Neural cell (in vitro differentiated cells): ENCODE data around the gene ZNF268. TPM values are rescaled to one million over a fixed set of nuclear protein-coding genes. Genes with fewer than 3 reads are reported as not detected.

ENCODE experiments used
- H2AFZ ChIP-seq: fragments of 200-600, 300-800 bp; sonication (generic), shearing (Covaris generic); 2 replicates; pipeline ENCODE4 v1.6.0; 2014; ENCODE audit warnings: low read depth, mild to moderate bottlenecking, antibody characterized with exemption, low read length, moderate library complexity
- H3F3A ChIP-seq: fragments of 200-600 bp; shearing (Covaris generic); 2 replicates; pipeline ENCODE4 v1.6.1; 2016; ENCODE audit warnings: mild to moderate bottlenecking, moderate library complexity, mixed read lengths, antibody characterized with exemption, low read length; ENCODE audit not compliant: insufficient read depth, poor library complexity, severe bottlenecking
- H3K27ac ChIP-seq: fragments of 200-600, 300-800 bp; sonication (generic), shearing (Covaris generic); 2 replicates; pipeline ENCODE4 v1.5.1; 2014; ENCODE audit warnings: mild to moderate bottlenecking, low read length, moderate library complexity
- H3K27me3 ChIP-seq: fragments of 300-800, 200-600 bp; sonication (generic), shearing (Covaris generic); 2 replicates; pipeline ENCODE4 v1.6.0; 2014; ENCODE audit warnings: mild to moderate bottlenecking, low read depth, low read length, moderate library complexity; ENCODE audit not compliant: insufficient read depth
- H3K36me3 ChIP-seq: fragments of 300-800, 200-600 bp; sonication (generic), shearing (Covaris generic); 2 replicates; pipeline ENCODE4 v1.5.1; 2014; ENCODE audit warnings: mild to moderate bottlenecking, antibody characterized with exemption, low read length, moderate library complexity; ENCODE audit not compliant: insufficient read depth
- H3K4me2 ChIP-seq: fragments of 300-800, 200-600 bp; sonication (generic), shearing (Covaris generic); 2 replicates; pipeline ENCODE4 v1.6.0; 2014; ENCODE audit warnings: mild to moderate bottlenecking, low read length
- H3K4me3 ChIP-seq: fragments of 300-800, 200-600 bp; sonication (generic), shearing (Covaris generic); 2 replicates; pipeline ENCODE4 v1.5.1; 2014; ENCODE audit warnings: mild to moderate bottlenecking, low read length, moderate library complexity
- H3K79me2 ChIP-seq: fragments of 200-600 bp; shearing (Covaris generic); replicated peaks from 2 replicates; pipeline ENCODE4 v1.6.0; 2014; ENCODE audit warnings: mild to moderate bottlenecking, low read length, moderate library complexity; ENCODE audit not compliant: insufficient read depth
- H3K9ac ChIP-seq: fragments of 300-800, 200-600 bp; sonication (generic), shearing (Covaris generic); 2 replicates; pipeline ENCODE4 v1.6.1; 2016; ENCODE audit warnings: mild to moderate bottlenecking, low read length, mixed read lengths
- H3K9me2 ChIP-seq: fragments of 200-600 bp; shearing (Covaris generic); 2 replicates; pipeline ENCODE4 v1.6.1; 2016; ENCODE audit warnings: mild to moderate bottlenecking, low read length, mixed read lengths; ENCODE audit not compliant: insufficient read depth
- H3K9me3 ChIP-seq: fragments of 200-600, 300-800 bp; sonication (generic), shearing (Covaris generic); 2 replicates; pipeline ENCODE4 v1.6.1; 2016; ENCODE audit warnings: mild to moderate bottlenecking, mixed run types, low read length, moderate library complexity, mixed read lengths
- H4K20me1 ChIP-seq: fragments of 200-600 bp; shearing (Covaris generic); 2 replicates; pipeline ENCODE4 v1.6.1; 2016; ENCODE audit warnings: mild to moderate bottlenecking, mixed run types; ENCODE audit not compliant: insufficient read depth
- CTCF ChIP-seq: fragments of 450-650 bp; IDR thresholded peaks from 2 replicates; pipeline ENCODE4 v1.5.1; 2014; ENCODE audit warnings: antibody characterized with exemption, mild to moderate bottlenecking, moderate library complexity; ENCODE audit not compliant: poor library complexity, severe bottlenecking
- EP300 ChIP-seq: fragments of 450-650 bp; conservative IDR thresholded peaks from 2 replicates; pipeline ENCODE4 v1.6.1; 2014; ENCODE audit warnings: antibody characterized with exemption, mild to moderate bottlenecking, moderate library complexity; ENCODE audit not compliant: poor library complexity, severe bottlenecking
- EZH2 ChIP-seq: fragments of 200-600, 300-800 bp; shearing (Covaris generic), sonication (generic); IDR thresholded peaks from 2 replicates; pipeline ENCODE4 v1.6.1; 2014; ENCODE audit warnings: antibody characterized with exemption, low read length, borderline replicate concordance, mild to moderate bottlenecking; ENCODE audit not compliant: insufficient read depth, poor library complexity, severe bottlenecking
- MXI1 ChIP-seq: fragments of 450-650 bp; conservative IDR thresholded peaks from 2 replicates; pipeline ENCODE4 v1.6.1; 2014; ENCODE audit warnings: antibody characterized with exemption, mild to moderate bottlenecking; ENCODE audit not compliant: poor library complexity, severe bottlenecking
- POLR2AphosphoS5 ChIP-seq: IDR thresholded peaks from 2 replicates; pipeline ENCODE4 v1.6.1; 2012
- RAD21 ChIP-seq: fragments of 450-650 bp; conservative IDR thresholded peaks from 2 replicates; pipeline ENCODE4 v1.6.1; 2014; ENCODE audit warnings: antibody characterized with exemption, mild to moderate bottlenecking, moderate library complexity
- SMC3 ChIP-seq: fragments of 450-650 bp; conservative IDR thresholded peaks from 2 replicates; pipeline ENCODE4 v1.6.1; 2014; ENCODE audit warnings: antibody characterized with exemption, mild to moderate bottlenecking, moderate library complexity; ENCODE audit not compliant: poor library complexity
- TAF1 ChIP-seq: IDR thresholded peaks from 2 replicates; pipeline ENCODE4 v1.6.1; 2012; ENCODE audit warnings: low read depth
- polyA minus RNA-seq: library from RNA; depleted of rRNA, polyadenylated mRNA; stranded (reverse); fragments of >200 nt; gene quantifications from 2 replicates; pipeline ENCODE4 v1.2.3, GENCODE V29; 2014
- polyA plus RNA-seq: library from polyadenylated mRNA; depleted of rRNA; stranded (reverse); fragments of >200 nt; gene quantifications from 2 replicates; pipeline ENCODE4 v1.2.3, GENCODE V29; 2014
- TF ChIP-seq, protein P1 (sequence below): IDR thresholded peaks from 2 replicates; pipeline ENCODE4 v1.6.1; 2012; ENCODE audit warnings: borderline replicate concordance

ZNF268 gene
- 23.5 and 32.3 TPM in 2 replicates for polyA plus RNA-seq
- 97.1 and 100 TPM in 2 replicates for polyA minus RNA-seq

DNA sequence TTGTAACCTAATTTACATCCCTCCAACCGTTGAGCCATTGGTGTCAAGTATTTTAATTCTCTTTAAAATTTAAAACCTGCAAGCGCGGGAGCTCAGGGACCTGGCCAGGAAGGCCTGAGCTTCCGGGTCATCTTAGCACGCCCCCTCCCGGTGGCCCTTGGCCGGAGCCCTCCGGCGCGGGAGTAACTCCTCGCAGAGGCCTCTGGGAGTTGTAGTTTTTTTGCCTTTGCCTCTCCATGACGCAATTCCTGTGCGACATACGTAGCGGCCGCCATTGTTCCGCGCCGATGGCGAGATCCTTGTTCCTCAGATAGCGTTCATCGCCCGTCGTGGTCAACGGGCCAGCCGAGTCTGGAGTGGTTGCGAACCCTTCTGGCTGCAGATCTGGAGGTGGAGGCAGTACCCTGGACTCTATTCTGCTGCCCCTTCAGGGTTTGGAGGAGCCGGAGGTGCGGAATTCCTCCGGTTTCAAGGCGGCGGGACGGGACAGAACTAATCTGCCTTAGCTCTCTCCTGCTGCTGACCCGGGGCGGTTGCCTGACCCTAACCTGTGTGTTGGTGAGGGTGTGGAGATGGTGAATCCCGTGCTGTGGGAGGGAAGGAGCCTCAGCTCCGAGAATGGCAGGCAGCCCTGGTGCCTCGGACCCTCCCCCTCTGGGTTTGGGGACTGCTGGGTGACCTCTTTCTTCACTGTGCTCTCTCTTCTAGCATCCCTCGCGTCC, at the start of gene ZNF268:
TSS of gene ZNF268 (plus strand) at position 258 of the 722 bp plus-strand sequence. CDS start 503 bp downstream, outside the sequence.
- peak within 1 kb of the TSS; percentile 88 for H3K27ac ChIP-seq
- H3K36me3 ChIP-seq = peaks cover 24% of the 10 kb centered on the region
- TF ChIP-seq TAF1 (peak; percentile 69), EP300 (peak; percentile 63), MXI1 (peak; percentile 83), POLR2AphosphoS5 (peak; percentile 98), EZH2 (no peak), SMC3 (peak; percentile 67), CTCF (peak; percentile 95), RAD21 (peak; percentile 60)
- TF ChIP-seq, protein P1, sequence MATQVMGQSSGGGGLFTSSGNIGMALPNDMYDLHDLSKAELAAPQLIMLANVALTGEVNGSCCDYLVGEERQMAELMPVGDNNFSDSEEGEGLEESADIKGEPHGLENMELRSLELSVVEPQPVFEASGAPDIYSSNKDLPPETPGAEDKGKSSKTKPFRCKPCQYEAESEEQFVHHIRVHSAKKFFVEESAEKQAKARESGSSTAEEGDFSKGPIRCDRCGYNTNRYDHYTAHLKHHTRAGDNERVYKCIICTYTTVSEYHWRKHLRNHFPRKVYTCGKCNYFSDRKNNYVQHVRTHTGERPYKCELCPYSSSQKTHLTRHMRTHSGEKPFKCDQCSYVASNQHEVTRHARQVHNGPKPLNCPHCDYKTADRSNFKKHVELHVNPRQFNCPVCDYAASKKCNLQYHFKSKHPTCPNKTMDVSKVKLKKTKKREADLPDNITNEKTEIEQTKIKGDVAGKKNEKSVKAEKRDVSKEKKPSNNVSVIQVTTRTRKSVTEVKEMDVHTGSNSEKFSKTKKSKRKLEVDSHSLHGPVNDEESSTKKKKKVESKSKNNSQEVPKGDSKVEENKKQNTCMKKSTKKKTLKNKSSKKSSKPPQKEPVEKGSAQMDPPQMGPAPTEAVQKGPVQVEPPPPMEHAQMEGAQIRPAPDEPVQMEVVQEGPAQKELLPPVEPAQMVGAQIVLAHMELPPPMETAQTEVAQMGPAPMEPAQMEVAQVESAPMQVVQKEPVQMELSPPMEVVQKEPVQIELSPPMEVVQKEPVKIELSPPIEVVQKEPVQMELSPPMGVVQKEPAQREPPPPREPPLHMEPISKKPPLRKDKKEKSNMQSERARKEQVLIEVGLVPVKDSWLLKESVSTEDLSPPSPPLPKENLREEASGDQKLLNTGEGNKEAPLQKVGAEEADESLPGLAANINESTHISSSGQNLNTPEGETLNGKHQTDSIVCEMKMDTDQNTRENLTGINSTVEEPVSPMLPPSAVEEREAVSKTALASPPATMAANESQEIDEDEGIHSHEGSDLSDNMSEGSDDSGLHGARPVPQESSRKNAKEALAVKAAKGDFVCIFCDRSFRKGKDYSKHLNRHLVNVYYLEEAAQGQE = peak; percentile 43
- peak within 1 kb of the TSS; percentile 95 for H3K9ac ChIP-seq
- peak within 1 kb of the TSS; percentile 98 for H2AFZ ChIP-seq
- no peaks in the 10 kb centered on the region for H4K20me1 ChIP-seq
- H3K9me2 ChIP-seq = no peaks in the 10 kb centered on the region
- no peaks in the 10 kb centered on the region for H3K27me3 ChIP-seq
- H3K9me3 ChIP-seq = peaks cover 7% of the 10 kb centered on the region
- no peaks in the 10 kb centered on the region for H3F3A ChIP-seq
- H3K4me3 ChIP-seq = peak within 1 kb of the TSS; percentile 100
- peak within 1 kb of the TSS; percentile 85 for H3K4me2 ChIP-seq
- H3K79me2 ChIP-seq = peaks cover 23% of the 10 kb centered on the region

- no peak overlapping the region for H3K9ac ChIP-seq
- H4K20me1 ChIP-seq = no peaks in the 10 kb centered on the region
- no peak overlapping the region for H3K27ac ChIP-seq
- no peak overlapping the region for H2AFZ ChIP-seq
- TF ChIP-seq, protein P1 = no peak
- no peak for TF ChIP-seq RAD21
- H3K9me3 ChIP-seq = peaks cover 47% of the 10 kb centered on the region
- H3K4me3 ChIP-seq = no peak overlapping the region
- H3K4me2 ChIP-seq = no peak overlapping the region
- no peaks in the 10 kb centered on the region for H3K9me2 ChIP-seq
- no peaks in the 10 kb centered on the region for H3K27me3 ChIP-seq
- H3F3A ChIP-seq = no peaks in the 10 kb centered on the region
- peaks cover 50% of the 10 kb centered on the region for H3K36me3 ChIP-seq
- H3K79me2 ChIP-seq = peaks cover 52% of the 10 kb centered on the region
These were observed 45.5 kb upstream of the ZNF268 start for GRCh38 chr12:133135747-133136146.
